Brain microvascular endothelial cell (primary cell): ENCODE results near the gene THAP12.
A peak's percentile ranks its signal among the peaks of the same experiment; 100 is the strongest.
"Not testable (repeated sequence)": the region's sequence is repeated elsewhere in the genome, so short reads cannot be mapped to it uniquely, and the experiment has no call there.

Source experiments
- DNase-seq: peaks from one replicate; pipeline ENCODE4 v3.0.0-alpha.2; 2020
- H3K27ac ChIP-seq: fragments of 250-450 bp; sonication (Bioruptor Pico); 2 replicates; pipeline ENCODE4 v1.5.1; 2020; ENCODE audit warnings: mild to moderate bottlenecking, moderate library complexity
- H3K27me3 ChIP-seq: fragments of 250-450 bp; sonication (Bioruptor Pico); replicated peaks from 2 replicates; pipeline ENCODE4 v1.5.1; 2020; ENCODE audit warnings: mild to moderate bottlenecking
- H3K36me3 ChIP-seq: fragments of 250-450 bp; sonication (Bioruptor Pico); replicated peaks from 2 replicates; pipeline ENCODE4 v1.5.1; 2020; ENCODE audit warnings: mild to moderate bottlenecking
- H3K4me3 ChIP-seq: 2 replicates; pipeline ENCODE4 v1.5.1; 2011; ENCODE audit warnings: low read depth, mild to moderate bottlenecking, control low read depth, low read length, moderate library complexity
- in situ Hi-C: cut with HindIII; loops from 2 replicates; pipeline ENCODE4 v1.10.0; 2017; ENCODE audit warnings: low sequenced_read_pairs, low pct_ligation_motif_present
- TF ChIP-seq, protein P1 (sequence below): IDR thresholded peaks from 2 replicates; pipeline ENCODE4 v1.5.1; 2011; ENCODE audit warnings: low read depth, mild to moderate bottlenecking, moderate library complexity, low read length, control low read depth, inconsistent platforms; ENCODE audit errors: missing control alignments

THAP12 gene

DNA sequence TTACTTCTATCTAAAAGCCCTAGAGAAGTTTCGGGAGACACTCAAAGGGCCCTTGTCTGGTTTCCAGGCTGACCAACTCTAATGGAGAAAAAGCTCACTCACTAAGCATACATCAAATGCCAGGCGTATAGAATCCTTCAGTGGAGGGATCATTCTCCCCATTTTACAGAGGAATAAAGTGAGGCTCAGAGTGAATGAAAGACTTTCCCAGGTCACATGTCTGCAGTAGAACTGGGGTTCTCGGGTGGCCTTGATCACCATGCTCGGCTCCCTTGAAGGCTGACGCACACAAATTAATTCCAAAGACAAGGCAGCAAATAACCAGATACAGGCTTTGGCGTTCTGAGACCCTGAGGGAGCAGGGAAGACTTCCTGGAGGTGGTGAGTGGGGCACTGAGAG lies 60.0 kb downstream of the THAP12 start:
- Histone ChIP-seq H3K4me3 (no peak overlapping the region), H3K36me3 (no peaks in the 10 kb centered on the region), H3K27me3 (peaks cover 19% of the 10 kb centered on the region), H3K27ac (no peak overlapping the region)
- TF ChIP-seq, protein P1, sequence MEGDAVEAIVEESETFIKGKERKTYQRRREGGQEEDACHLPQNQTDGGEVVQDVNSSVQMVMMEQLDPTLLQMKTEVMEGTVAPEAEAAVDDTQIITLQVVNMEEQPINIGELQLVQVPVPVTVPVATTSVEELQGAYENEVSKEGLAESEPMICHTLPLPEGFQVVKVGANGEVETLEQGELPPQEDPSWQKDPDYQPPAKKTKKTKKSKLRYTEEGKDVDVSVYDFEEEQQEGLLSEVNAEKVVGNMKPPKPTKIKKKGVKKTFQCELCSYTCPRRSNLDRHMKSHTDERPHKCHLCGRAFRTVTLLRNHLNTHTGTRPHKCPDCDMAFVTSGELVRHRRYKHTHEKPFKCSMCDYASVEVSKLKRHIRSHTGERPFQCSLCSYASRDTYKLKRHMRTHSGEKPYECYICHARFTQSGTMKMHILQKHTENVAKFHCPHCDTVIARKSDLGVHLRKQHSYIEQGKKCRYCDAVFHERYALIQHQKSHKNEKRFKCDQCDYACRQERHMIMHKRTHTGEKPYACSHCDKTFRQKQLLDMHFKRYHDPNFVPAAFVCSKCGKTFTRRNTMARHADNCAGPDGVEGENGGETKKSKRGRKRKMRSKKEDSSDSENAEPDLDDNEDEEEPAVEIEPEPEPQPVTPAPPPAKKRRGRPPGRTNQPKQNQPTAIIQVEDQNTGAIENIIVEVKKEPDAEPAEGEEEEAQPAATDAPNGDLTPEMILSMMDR: no peak
- in situ Hi-C loops: no loop called here
- no peak for DNase-seq

DNA sequence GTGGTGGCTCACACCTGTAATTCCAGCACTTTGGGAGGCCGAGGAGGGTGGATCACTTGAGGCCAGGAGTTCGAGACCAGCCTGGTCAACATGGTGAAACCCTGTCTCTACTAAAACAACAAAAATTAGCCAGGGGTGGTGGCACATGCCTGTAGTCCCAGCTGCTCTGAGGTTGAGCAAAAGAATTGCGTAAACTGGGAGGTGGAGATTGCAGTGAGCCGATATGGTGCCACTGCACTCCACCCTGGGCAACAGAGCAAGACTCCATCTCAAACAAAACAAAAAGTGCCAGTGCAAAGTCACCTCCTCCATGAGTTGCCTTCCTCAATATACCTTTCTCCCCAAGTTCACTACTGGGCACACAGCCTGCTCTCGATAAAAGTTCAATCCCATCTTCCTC lies 61.1 kb downstream of the THAP12 start:
- in situ Hi-C loops, H3K4me3 ChIP-seq, H3K27ac ChIP-seq, DNase-seq, H3K36me3 ChIP-seq: not testable (repeated sequence)
- peaks cover 19% of the 10 kb centered on the region for H3K27me3 ChIP-seq

DNA sequence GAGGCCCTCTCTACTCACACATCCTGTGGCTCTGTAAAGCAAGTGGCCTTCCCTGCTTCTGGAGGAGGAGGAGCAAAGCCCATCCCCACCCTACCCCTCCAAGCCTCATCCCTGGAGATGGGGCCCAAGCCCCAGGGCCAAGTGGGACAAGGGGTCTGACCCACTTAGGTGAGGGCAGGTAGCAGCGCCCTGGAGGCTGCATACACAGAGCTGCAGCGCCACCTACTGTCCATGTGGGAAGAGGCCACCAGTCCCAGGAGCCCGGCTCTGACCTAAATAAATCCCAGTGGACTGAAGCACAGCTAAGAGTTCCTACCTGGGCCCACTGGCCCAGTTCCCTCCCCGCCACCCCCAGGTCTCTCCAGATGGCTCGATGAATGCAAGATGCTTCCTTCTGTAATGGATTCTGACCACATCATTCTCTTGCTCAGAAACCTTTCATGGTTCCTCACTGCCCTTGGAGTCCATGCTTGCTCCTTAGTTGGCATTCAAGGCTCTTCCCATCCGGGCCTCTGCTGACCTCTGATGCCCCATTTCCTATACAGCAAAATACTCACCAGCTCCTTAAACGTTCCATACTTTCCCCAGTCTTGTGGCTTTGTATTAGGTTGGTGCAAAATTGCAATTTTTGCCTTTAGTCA lies 62.1 kb downstream of the THAP12 start:
- TF ChIP-seq, protein P1: peak; percentile 96
- no peak overlapping the region for H3K4me3 ChIP-seq
- peak; percentile 50 for DNase-seq
- no peak overlapping the region for H3K27ac ChIP-seq
- H3K36me3 ChIP-seq: no peaks in the 10 kb centered on the region
- H3K27me3 ChIP-seq: peaks cover 19% of the 10 kb centered on the region
- in situ Hi-C loops: no loop called here

DNA sequence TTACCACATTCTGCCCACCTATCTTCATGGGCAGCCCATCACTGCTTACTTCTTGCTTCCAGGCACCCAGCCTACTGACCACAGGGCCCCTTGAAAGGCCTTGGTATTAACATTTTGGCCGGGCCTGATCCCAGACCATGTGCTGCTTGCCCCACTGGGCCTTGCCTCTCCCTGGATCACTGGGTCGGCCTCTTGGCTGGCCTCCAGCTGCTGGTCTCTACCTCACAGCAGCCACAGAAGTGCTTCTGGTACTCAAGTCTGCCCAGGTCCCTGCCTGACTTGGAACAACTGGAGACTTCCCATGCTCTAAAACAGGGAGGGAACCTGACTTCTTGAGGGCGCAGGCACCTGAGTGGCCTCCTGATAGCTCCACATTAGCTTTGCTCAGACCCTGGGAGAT lies 63.6 kb downstream of the THAP12 start:
- no peak overlapping the region for H3K27ac ChIP-seq
- in situ Hi-C loops: no loop called here
- H3K27me3 ChIP-seq: peaks cover 18% of the 10 kb centered on the region
- TF ChIP-seq, protein P1: no peak
- no peak overlapping the region for H3K4me3 ChIP-seq
- H3K36me3 ChIP-seq: no peaks in the 10 kb centered on the region
- DNase-seq: no peak

DNA sequence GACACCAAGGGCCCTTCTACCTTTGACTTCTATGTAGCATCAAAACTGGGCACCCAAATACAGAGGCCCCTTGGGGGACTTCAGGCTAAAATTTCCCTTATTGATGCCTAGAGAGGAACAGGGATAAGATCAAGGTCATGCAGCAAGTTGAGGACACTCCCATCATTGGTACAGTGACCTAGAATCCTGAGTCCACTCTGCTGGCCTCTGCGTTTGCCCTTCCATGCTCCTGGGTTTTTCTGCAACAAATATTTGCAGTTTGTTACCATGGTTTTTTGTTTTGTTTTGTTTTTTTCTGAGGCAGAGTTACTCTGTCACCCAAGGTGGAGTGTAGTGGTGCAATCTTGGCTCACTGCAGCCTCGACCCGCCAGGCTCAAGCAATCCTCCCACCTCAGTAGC lies 64.2 kb downstream of the THAP12 start:
- Histone ChIP-seq H3K27ac (no peak overlapping the region), H3K27me3 (peaks cover 12% of the 10 kb centered on the region), H3K4me3 (no peak overlapping the region), H3K36me3 (no peaks in the 10 kb centered on the region)
- in situ Hi-C loops: no loop called here
- TF ChIP-seq, protein P1: no peak
- DNase-seq: no peak

DNA sequence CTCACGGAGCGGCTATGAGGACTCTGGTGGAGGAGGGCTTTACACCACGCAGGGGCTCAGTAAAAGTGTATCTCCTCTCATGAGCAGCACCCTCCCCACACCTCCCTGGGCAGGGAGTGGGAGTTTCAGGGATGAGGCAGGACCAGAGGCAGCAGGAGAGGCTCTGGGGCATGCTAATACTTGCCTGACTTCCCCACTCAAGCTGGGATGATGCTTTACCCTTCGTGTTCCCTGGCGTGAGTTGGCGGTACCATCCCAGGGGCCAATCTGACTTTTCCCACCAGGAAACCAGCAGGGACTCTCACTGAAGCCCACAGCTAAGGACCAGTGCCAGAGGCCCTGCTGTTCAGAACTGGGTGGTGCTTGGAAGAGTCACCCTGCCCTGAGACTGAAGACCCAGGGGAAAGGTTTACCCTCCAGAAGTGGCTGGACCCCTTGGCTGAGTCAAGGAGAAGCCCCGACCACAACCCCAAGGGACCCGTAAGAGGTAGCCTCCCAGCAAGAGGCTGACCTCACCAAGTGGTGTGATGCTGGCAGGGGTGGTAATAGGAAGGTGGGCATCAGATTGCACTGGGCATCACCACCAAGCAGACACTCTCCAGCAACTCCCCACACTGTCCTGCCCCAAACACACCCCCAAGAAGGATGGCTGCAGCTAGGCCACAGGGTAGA lies 65.6 kb downstream of the THAP12 start:
- Histone ChIP-seq H3K27ac (no peak overlapping the region), H3K27me3 (peaks cover 1% of the 10 kb centered on the region), H3K36me3 (no peaks in the 10 kb centered on the region), H3K4me3 (no peak overlapping the region)
- DNase-seq: no peak
- in situ Hi-C loops: no loop called here
- TF ChIP-seq, protein P1: no peak
